CD4-positive, CD25-positive, alpha-beta regulatory T cell (primary cell): Measurements from ENCODE around the gene TOMM40L. TPM values are rescaled to one million over a fixed set of nuclear protein-coding genes. Genes with fewer than 3 reads are reported as not detected.
"Not testable (repeated sequence)": the region's sequence is repeated elsewhere in the genome, so short reads cannot be mapped to it uniquely, and the experiment has no call there.

ENCODE experiments used
- ATAC-seq, 2 donors: fragments of 150-1000 bp; cut with Tn5 transposase; one replicate each; pipeline ENCODE4 v1.10.0; 2021; ENCODE audit warnings: low read depth in 2 of 2, moderate number of reproducible peaks in 2 of 2, moderate library complexity in 1 of 2
- DNase-seq, 3 donors: peaks; one replicate each; pipeline versions ENCODE4 v3.0.0 to v3.0.0-alpha.2; 2012 to 2022; ENCODE audit warnings: mixed read lengths in 1 of 3
- H3K27ac ChIP-seq: one replicate; pipeline ENCODE4 v1.7.0; 2013; ENCODE audit warnings: mild to moderate bottlenecking, low read length; ENCODE audit not compliant: insufficient read depth, poor library complexity, severe bottlenecking
- H3K27me3 ChIP-seq: one replicate; pipeline ENCODE4 v1.7.0; 2013; ENCODE audit warnings: low read length; ENCODE audit not compliant: control insufficient read depth, insufficient read depth
- H3K36me3 ChIP-seq: one replicate; pipeline ENCODE4 v1.7.0; 2013; ENCODE audit warnings: mild to moderate bottlenecking, low read length, moderate library complexity; ENCODE audit not compliant: control insufficient read depth, insufficient read depth
- H3K4me1 ChIP-seq: 2 replicates; pipeline ENCODE4 v1.7.0; 2013; ENCODE audit warnings: mild to moderate bottlenecking, low read length; ENCODE audit not compliant: insufficient read depth, control insufficient read depth, poor library complexity, severe bottlenecking
- H3K4me3 ChIP-seq: one replicate; pipeline ENCODE4 v1.7.0; 2013; ENCODE audit warnings: low read depth, mild to moderate bottlenecking, low read length, moderate library complexity
- H3K9me3 ChIP-seq, 2 experiments: 1 replicate in 1 of 2; 2 replicates in 1 of 2; pipeline ENCODE4 v1.7.0; 2013; ENCODE audit warnings: low read length in 2 of 2, mild to moderate bottlenecking in 1 of 2, moderate library complexity in 1 of 2; ENCODE audit not compliant: control insufficient read depth in 2 of 2
- H3K27ac Mint-ChIP-seq, 3 donors: one replicate each; pipeline ENCODE4 v1.8.0; 2020 to 2022; ENCODE audit warnings: mild to moderate bottlenecking in 3 of 3, mixed read lengths in 3 of 3, moderate library complexity in 2 of 3
- H3K27me3 Mint-ChIP-seq: one replicate; pipeline ENCODE4 v1.8.0; 2022; ENCODE audit warnings: mild to moderate bottlenecking, mixed read lengths
- H3K36me3 Mint-ChIP-seq: one replicate; pipeline ENCODE4 v1.8.0; 2020; ENCODE audit warnings: mixed read lengths
- H3K4me1 Mint-ChIP-seq, 4 donors: one replicate each; pipeline ENCODE4 v1.8.0; 2020 to 2022; ENCODE audit warnings: mixed read lengths in 4 of 4, mild to moderate bottlenecking in 1 of 4
- H3K4me3 Mint-ChIP-seq, 4 donors: one replicate each; pipeline ENCODE4 v1.8.0; 2020 to 2022; ENCODE audit warnings: mild to moderate bottlenecking in 4 of 4, mixed read lengths in 4 of 4, moderate library complexity in 3 of 4
- H3K9me3 Mint-ChIP-seq, 7 donors: one replicate each; pipeline ENCODE4 v1.8.0; 2020 to 2022; ENCODE audit warnings: mixed read lengths in 7 of 7, mild to moderate bottlenecking in 3 of 7, moderate library complexity in 2 of 7
- polyA plus RNA-seq, 4 donors: library from polyadenylated mRNA; unstranded; fragments of 300-500 nt; fragmentation: Illumina TruSeq; gene quantifications; one replicate each; pipeline ENCODE4 v1.2.3, GENCODE V29; 2021
- total RNA-seq: library from RNA; stranded (reverse); gene quantifications from one replicate; pipeline ENCODE4 v1.2.3, GENCODE V29; 2022

The TOMM40L gene
- total and polyA plus RNA-seq, 5 donors from 2014 or later, result 5.3 to 8.6 (median 6.4) TPM

DNA sequence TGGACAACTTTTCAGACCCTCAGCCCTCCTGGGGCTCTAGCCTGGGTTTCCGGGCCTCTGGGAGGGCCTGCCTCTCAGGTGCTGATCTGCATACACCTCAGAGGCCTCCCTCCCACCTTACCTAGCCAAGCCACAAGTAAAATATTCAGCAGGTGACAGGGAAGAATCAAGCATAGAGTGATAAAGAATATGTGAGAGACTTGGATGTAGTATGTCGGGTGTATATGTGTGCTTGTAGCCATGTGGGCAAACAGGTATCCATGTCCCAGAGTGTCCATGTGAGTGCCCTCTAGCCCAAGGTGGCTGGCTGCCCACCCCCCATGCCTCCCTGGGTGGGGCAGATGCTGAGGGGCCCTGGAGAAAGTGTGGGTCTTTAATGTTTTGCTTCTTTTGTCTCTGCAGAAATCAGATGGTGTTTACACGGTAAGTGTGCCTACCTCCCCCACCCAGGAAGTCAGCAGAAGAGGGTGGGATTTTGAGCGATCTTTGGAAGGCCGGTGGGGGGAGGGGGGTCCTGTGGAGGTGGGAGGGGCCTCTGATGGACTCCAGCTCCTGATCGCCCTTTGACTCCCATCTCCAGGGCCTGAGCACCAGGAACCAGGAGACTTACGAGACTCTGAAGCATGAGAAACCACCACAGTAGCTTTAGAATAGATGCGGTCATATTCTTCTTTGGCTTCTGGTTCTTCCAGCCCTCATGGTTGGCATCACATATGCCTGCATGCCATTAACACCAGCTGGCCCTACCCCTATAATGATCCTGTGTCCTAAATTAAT is 7.4 kb upstream of the TOMM40L start:
- no peaks in the 10 kb centered on the region for H3K9me3 Mint-ChIP-seq
- peaks cover 0 to 79% (median 30%) of the 10 kb centered on the region in 4 donors for H3K4me1 Mint-ChIP-seq
- peak overlapping the region; percentile 35 for H3K4me3 ChIP-seq
- peaks cover 10% of the 10 kb centered on the region for H3K36me3 ChIP-seq
- peak; percentile 23 to 31 for ATAC-seq
- no peaks in the 10 kb centered on the region for H3K27me3 ChIP-seq
- DNase-seq, result peak in 1 of 3 donors; percentile 57
- H3K27ac Mint-ChIP-seq, result peak overlapping the region; percentile 87 to 98 (median 97)
- H3K36me3 Mint-ChIP-seq, result peaks cover 14% of the 10 kb centered on the region
- peaks cover 38% of the 10 kb centered on the region for H3K4me1 ChIP-seq
- no peaks in the 10 kb centered on the region for H3K9me3 ChIP-seq
- peak overlapping the region; percentile 62 for H3K27ac ChIP-seq
- H3K4me3 Mint-ChIP-seq, result peak overlapping the region; percentile 66 to 85 (median 74)
- no peaks in the 10 kb centered on the region for H3K27me3 Mint-ChIP-seq

DNA sequence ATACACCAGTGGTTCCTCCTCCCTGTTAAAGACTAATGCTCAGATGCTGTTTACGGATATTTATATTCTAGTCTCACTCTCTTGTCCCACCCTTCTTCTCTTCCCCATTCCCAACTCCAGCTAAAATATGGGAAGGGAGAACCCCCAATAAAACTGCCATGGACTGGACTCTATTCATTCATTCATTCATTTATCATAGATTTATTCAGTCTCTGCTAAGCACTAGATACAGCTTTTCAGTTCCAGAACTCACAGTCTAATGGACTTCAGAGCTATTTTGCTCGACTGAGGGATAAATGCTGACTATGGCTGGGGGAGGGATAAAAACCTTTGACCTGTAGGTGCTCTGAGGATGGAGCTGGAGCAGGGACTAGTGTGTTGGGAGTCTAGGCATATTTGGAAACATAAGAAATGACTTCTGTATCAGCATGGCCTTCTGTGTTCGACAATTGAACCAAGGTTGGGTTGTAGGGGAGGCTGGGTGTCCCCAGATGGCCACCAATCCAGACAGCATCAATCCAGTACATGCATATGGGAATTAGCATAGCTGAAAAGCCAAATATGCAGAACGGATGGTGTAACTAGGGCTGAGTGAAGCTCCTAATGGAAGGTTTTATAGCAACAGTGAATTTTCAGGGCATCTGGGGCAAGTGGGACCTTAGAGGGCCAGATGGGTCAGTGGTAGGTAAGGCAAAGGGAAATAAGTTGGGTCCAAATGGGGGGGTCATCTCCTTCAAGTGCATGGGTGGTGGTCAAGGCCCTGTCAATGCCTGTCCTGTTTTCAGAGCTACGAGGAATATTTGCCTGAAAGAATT is 6.6 kb upstream of the TOMM40L start:
- Mint-ChIP-seq H3K4me3 (peak overlapping the region; percentile 8 to 85 (median 74)), H3K27ac (peak overlapping the region; percentile 87 to 98 (median 97))
- peaks cover 2% of the 10 kb centered on the region for H3K36me3 ChIP-seq

GRCh38 chr1:161220002-161220401 is 5.9 kb upstream of the TOMM40L start:
- H3K36me3 Mint-ChIP-seq, result peaks cover 4% of the 10 kb centered on the region
- H3K4me1 Mint-ChIP-seq, result peaks cover 0 to 77% (median 25%) of the 10 kb centered on the region in 4 donors
- H3K9me3 Mint-ChIP-seq, result no peaks in the 10 kb centered on the region
- Histone ChIP-seq H3K4me3 (no peak overlapping the region), H3K27me3 (no peaks in the 10 kb centered on the region), H3K36me3 (no peaks in the 10 kb centered on the region), H3K9me3 (no peaks in the 10 kb centered on the region), H3K4me1 (peaks cover 36% of the 10 kb centered on the region), H3K27ac (no peak overlapping the region)
- H3K27me3 Mint-ChIP-seq, result no peaks in the 10 kb centered on the region
- no peak for ATAC-seq
- peak overlapping the region; percentile 87 to 97 (median 95) for H3K27ac Mint-ChIP-seq
- no peak for DNase-seq
- peak overlapping the region in 3 of 4 donors; percentile 38 to 59 (median 56) for H3K4me3 Mint-ChIP-seq

More for the DNA sequence above, 6.6 kb upstream of the TOMM40L start:
- H3K36me3 Mint-ChIP-seq, result peaks cover 7% of the 10 kb centered on the region
- DNase-seq, result no peak
- Histone ChIP-seq H3K9me3 (no peaks in the 10 kb centered on the region), H3K27ac (peak overlapping the region; percentile 62), H3K4me3 (peak overlapping the region; percentile 35), H3K4me1 (peaks cover 38% of the 10 kb centered on the region), H3K27me3 (no peaks in the 10 kb centered on the region)
- no peak for ATAC-seq
- peaks cover 0 to 81% (median 26%) of the 10 kb centered on the region in 4 donors for H3K4me1 Mint-ChIP-seq
- H3K9me3 Mint-ChIP-seq, result no peaks in the 10 kb centered on the region
- H3K27me3 Mint-ChIP-seq, result no peaks in the 10 kb centered on the region

DNA sequence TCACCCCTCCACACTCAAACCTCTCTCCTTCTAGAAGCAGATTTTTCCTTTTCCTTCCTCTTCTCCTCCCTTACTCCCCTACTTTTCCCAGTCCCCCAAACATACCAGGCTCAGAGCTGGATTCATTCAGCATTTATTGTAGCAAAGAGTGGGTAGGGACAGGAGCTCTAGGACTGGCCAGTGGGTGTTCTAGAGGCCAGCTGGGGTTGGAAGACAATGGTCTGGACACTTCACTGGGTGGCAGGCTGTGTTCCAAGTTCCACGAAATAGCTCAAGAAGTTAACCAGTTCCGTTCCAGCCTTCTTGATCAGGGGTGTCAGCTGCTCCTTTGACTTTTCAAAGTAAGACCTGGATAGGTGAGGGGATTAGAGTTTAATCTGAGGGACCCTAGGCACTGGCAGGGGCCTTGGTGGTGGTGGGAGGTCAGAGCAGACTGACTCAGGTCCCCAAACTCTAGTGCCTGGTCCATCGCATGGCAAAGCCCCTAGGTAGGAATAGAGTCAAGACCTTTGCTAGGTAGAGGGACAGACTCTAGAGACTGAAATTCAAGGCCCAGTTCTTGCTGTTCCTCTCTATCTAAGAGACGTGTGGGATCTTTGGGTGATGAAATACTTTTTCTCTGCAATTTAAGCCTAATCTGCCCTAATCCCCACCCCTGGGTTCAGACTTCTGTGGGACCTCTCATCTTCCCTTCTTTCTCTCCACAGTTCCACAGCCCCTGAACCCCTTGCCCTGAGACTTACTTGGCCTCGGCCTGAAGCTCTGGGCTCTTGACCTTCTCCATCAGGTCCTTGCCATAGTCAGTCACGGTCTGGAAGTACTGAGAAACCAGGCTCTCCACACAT is 3.5 kb upstream of the TOMM40L start:
- Histone ChIP-seq H3K36me3 (no peaks in the 10 kb centered on the region), H3K4me3 (no peak overlapping the region), H3K27ac (no peak overlapping the region), H3K4me1 (peaks cover 51% of the 10 kb centered on the region), H3K9me3 (no peaks in the 10 kb centered on the region), H3K27me3 (no peaks in the 10 kb centered on the region)
- Mint-ChIP-seq H3K27ac (peak overlapping the region; percentile 12 to 86 (median 79)), H3K9me3 (peaks cover 0 to 1% (median 0%) of the 10 kb centered on the region in 7 donors), H3K36me3 (peaks cover 4% of the 10 kb centered on the region), H3K27me3 (no peaks in the 10 kb centered on the region), H3K4me3 (peak overlapping the region in 2 of 4 donors; percentile 36 to 40), H3K4me1 (peaks cover 9 to 83% (median 36%) of the 10 kb centered on the region in 4 donors)
- DNase-seq, result no peak
- ATAC-seq, result no peak

DNA sequence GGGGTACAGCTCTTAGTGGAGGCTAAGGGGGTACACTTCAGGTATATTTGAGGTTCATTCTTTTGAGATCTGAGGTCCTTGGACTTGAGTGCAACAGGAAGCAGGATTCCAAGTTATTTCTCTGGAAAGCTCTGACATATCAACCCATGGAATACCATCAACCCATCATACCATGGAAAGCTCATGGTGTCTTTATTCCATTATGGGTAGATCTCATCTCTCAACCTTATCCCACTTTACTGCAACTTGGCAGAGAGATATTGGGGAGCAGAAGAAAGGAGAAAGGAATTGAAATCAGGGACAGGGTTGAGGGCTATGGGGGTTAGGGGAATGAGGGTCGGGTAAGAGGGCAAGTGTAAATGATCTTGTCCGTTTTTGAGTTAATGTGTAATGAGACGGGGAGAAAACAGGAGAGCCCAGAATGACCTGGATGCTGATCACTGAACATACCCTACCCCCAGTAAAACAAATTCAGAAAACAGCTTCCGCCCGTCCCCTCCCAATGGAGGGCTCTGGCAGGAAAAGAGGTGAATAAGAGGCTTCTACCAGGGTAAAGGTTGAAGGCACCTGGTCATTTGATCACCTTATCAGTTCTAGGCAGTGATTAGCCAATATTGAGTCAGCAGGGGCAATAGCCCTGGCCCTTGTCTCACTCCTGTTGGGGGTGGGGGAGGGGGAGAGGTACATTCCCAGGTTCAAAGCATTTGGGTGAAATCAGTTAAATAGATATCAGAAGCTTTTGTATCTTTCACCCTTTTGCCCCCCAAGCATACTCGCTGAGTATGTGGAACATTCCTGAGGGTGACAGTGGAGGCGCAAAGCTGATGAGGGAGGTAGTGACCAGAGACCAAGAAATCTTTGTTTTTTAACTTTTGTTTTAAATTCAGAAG is 1.8 kb upstream of the TOMM40L start:
- peaks cover 0 to 1% (median 0%) of the 10 kb centered on the region in 7 donors for H3K9me3 Mint-ChIP-seq
- DNase-seq (no peak), ATAC-seq (no peak)
- H3K27me3 ChIP-seq, result no peaks in the 10 kb centered on the region
- peaks cover 40% of the 10 kb centered on the region for H3K4me1 ChIP-seq
- no peak overlapping the region for H3K4me3 Mint-ChIP-seq
- peaks cover 6% of the 10 kb centered on the region for H3K36me3 ChIP-seq
- no peaks in the 10 kb centered on the region for H3K9me3 ChIP-seq
- H3K27ac Mint-ChIP-seq, result peak overlapping the region in 1 of 3 donors; percentile 25
- no peak overlapping the region for H3K4me3 ChIP-seq
- peak overlapping the region; percentile 10 for H3K27ac ChIP-seq
- H3K36me3 Mint-ChIP-seq, result peaks cover 12% of the 10 kb centered on the region
- H3K4me1 Mint-ChIP-seq, result peaks cover 12 to 83% (median 34%) of the 10 kb centered on the region in 4 donors
- no peaks in the 10 kb centered on the region for H3K27me3 Mint-ChIP-seq

- not testable (repeated sequence) for DNase-seq, H3K9me3 Mint-ChIP-seq, H3K27me3 ChIP-seq, H3K4me3 Mint-ChIP-seq, H3K4me3 ChIP-seq, H3K27me3 Mint-ChIP-seq, H3K27ac Mint-ChIP-seq, ATAC-seq, H3K9me3 ChIP-seq
- peaks cover 12 to 76% (median 31%) of the 10 kb centered on the region in 4 donors for H3K4me1 Mint-ChIP-seq
- Histone ChIP-seq H3K36me3 (peaks cover 12% of the 10 kb centered on the region), H3K4me1 (peaks cover 34% of the 10 kb centered on the region), H3K27ac (peak overlapping the region; percentile 77)
- H3K36me3 Mint-ChIP-seq, result peaks cover 15% of the 10 kb centered on the region
These were observed 1.2 kb upstream of the TOMM40L start for GRCh38 chr1:161224695-161225087.
